Adipocyte (in vitro differentiated cells): Measurements from ENCODE around the gene NHSL2.
A peak's percentile ranks its signal among the peaks of the same experiment; 100 is the strongest.

Experiments
- DNase-seq: peaks from one replicate; pipeline ENCODE4 v3.0.0-alpha.2; 2015; ENCODE audit warnings: low read depth
- H3K27me3 ChIP-seq: replicated peaks from 2 replicates; pipeline ENCODE4 v1.7.0; 2013; ENCODE audit warnings: mild to moderate bottlenecking, low read length, moderate library complexity; ENCODE audit not compliant: control insufficient read depth, insufficient read depth
- H3K36me3 ChIP-seq: 2 replicates; pipeline ENCODE4 v1.7.0; 2013; ENCODE audit warnings: low read length, mild to moderate bottlenecking, moderate library complexity; ENCODE audit not compliant: control insufficient read depth, insufficient read depth, severe bottlenecking
- H3K4me1 ChIP-seq: 2 replicates; pipeline ENCODE4 v1.7.0; 2013; ENCODE audit warnings: mild to moderate bottlenecking, low read length, moderate library complexity; ENCODE audit not compliant: control insufficient read depth, insufficient read depth
- H3K4me3 ChIP-seq: 2 replicates; pipeline ENCODE4 v1.7.0; 2013; ENCODE audit warnings: mild to moderate bottlenecking, low read length, moderate library complexity
- H3K9ac ChIP-seq: 2 replicates; pipeline ENCODE4 v1.7.0; 2013; ENCODE audit warnings: mild to moderate bottlenecking, low read length, moderate library complexity
- H3K9me3 ChIP-seq: 2 replicates; pipeline ENCODE4 v1.7.0; 2013; ENCODE audit warnings: mild to moderate bottlenecking, low read length, moderate library complexity; ENCODE audit not compliant: control insufficient read depth

The NHSL2 gene

GRCh38 chrX:72101597-72102037 is 191.0 kb downstream of the NHSL2 start:
- no peak for DNase-seq
- peaks cover 26% of the 10 kb centered on the region for H3K27me3 ChIP-seq
- H3K4me3 ChIP-seq, result no peak overlapping the region
- no peaks in the 10 kb centered on the region for H3K36me3 ChIP-seq
- no peaks in the 10 kb centered on the region for H3K9me3 ChIP-seq
- no peak overlapping the region for H3K9ac ChIP-seq
- H3K4me1 ChIP-seq, result no peaks in the 10 kb centered on the region

GRCh38 chrX:72102126-72102525 is 191.5 kb downstream of the NHSL2 start:
- no peak overlapping the region for H3K9ac ChIP-seq
- no peaks in the 10 kb centered on the region for H3K9me3 ChIP-seq
- no peaks in the 10 kb centered on the region for H3K4me1 ChIP-seq
- H3K27me3 ChIP-seq, result peaks cover 26% of the 10 kb centered on the region
- H3K4me3 ChIP-seq, result no peak overlapping the region
- H3K36me3 ChIP-seq, result no peaks in the 10 kb centered on the region
- DNase-seq, result no peak

- Histone ChIP-seq H3K36me3 (no peaks in the 10 kb centered on the region), H3K4me3 (no peak overlapping the region), H3K9ac (no peak overlapping the region), H3K27me3 (peaks cover 21% of the 10 kb centered on the region), H3K9me3 (no peaks in the 10 kb centered on the region), H3K4me1 (no peaks in the 10 kb centered on the region)
- no peak for DNase-seq
Observed at GRCh38 chrX:72102760-72103159, 192.1 kb downstream of the NHSL2 start.

- Histone ChIP-seq H3K36me3 (no peaks in the 10 kb centered on the region), H3K4me1 (no peaks in the 10 kb centered on the region), H3K9me3 (peaks cover 2% of the 10 kb centered on the region), H3K9ac (no peak overlapping the region), H3K4me3 (no peak overlapping the region), H3K27me3 (peaks cover 20% of the 10 kb centered on the region)
- DNase-seq, result no peak
Observed at GRCh38 chrX:72105436-72105835, 194.8 kb downstream of the NHSL2 start.

GRCh38 chrX:72107320-72107719 is 196.7 kb downstream of the NHSL2 start:
- H3K9ac ChIP-seq, result no peak overlapping the region
- H3K36me3 ChIP-seq, result no peaks in the 10 kb centered on the region
- no peaks in the 10 kb centered on the region for H3K4me1 ChIP-seq
- peaks cover 2% of the 10 kb centered on the region for H3K9me3 ChIP-seq
- no peak overlapping the region for H3K4me3 ChIP-seq
- H3K27me3 ChIP-seq, result peaks cover 27% of the 10 kb centered on the region
- DNase-seq, result peak; percentile 55

DNA sequence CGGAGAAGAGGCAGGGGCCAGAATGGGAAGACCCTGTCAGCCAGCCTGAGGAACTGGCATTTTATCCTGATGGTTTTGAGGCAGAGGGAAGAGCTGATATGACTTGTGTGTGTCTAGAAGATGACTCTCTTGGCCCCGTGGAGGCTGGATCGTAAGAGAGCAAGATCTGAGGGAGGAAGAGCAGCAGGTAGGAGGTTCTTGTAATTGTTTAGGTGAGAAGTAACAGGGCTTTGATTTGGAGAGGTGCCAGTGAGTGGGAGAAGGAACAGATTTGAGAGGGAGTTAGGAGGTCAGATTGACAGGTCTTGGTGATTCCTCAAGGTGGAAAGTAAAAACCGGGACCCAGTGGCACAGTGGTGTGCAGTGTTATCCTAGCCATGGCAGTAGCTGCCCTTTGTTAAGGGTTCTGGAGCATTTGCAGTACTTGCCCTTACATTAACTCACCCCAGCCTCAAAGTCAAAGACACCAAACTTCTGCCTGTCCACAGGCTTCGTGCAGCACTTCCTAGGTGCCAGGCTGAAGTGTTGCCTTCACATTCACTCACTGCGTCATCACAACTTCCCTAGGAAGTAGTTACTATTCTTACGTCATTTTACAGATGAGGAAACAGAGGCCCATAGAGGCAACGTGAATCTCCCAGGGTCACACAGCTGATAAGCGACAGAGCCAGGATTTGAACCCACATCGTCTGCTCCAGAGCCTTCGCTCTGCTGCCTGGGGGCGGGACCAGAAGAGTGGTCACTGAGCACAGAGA is 197.4 kb downstream of the NHSL2 start:
- H3K27me3 ChIP-seq, result peaks cover 27% of the 10 kb centered on the region
- H3K4me3 ChIP-seq, result no peak overlapping the region
- no peak overlapping the region for H3K9ac ChIP-seq
- no peaks in the 10 kb centered on the region for H3K4me1 ChIP-seq
- no peak for DNase-seq
- H3K36me3 ChIP-seq, result no peaks in the 10 kb centered on the region
- H3K9me3 ChIP-seq, result peaks cover 2% of the 10 kb centered on the region

GRCh38 chrX:72108666-72109065 is 198.0 kb downstream of the NHSL2 start:
- Histone ChIP-seq H3K4me3 (no peak overlapping the region), H3K4me1 (peaks cover 3% of the 10 kb centered on the region), H3K9me3 (peaks cover 2% of the 10 kb centered on the region), H3K27me3 (peaks cover 21% of the 10 kb centered on the region), H3K9ac (no peak overlapping the region), H3K36me3 (no peaks in the 10 kb centered on the region)
- no peak for DNase-seq

- Histone ChIP-seq H3K36me3 (no peaks in the 10 kb centered on the region), H3K9ac (no peak overlapping the region), H3K9me3 (peaks cover 2% of the 10 kb centered on the region), H3K27me3 (peaks cover 18% of the 10 kb centered on the region), H3K4me3 (no peak overlapping the region), H3K4me1 (peaks cover 7% of the 10 kb centered on the region)
- DNase-seq, result no peak
Observed at GRCh38 chrX:72110051-72110875, 199.6 kb downstream of the NHSL2 start.

DNA sequence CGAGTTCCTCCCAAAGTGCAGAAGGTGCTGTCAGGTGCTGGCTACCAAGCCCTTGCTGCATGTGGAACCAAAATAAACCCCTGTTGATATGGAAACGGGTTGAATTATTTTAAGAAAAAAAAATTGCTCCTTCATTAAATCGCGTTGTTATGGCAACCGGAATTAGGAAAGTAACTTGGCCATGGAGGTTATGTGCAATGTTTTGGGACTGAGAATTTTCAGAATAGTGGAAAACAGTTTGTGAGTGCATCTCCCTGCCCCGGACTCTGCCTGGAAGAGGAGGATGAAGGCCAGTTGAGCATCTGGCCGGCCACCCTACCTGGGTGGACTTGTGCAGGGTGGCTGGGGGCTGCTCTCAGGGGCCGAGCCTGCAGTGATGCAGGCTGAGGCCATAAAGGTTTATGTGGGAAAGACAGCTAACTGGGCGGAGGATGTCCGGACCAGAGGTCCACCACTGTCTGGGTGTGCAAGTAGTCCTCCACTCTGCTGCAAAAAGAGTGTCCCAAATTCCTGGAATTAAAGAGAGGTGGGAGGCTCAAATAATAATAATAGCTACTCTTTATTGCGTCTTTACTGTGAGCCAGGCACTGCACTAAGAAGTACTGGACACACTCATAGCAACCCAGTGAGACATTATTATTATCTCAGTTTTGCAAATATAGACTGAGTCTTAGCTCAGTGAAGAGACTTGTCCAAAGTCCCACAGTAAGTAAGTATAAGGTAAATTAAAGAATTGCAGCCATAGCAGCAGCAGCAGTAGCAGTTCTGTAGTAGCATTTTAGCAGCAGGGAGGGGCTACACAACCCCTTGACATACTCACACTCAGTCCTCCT is 200.4 kb downstream of the NHSL2 start:
- peaks cover 7% of the 10 kb centered on the region for H3K4me1 ChIP-seq
- no peak overlapping the region for H3K9ac ChIP-seq
- peaks cover 2% of the 10 kb centered on the region for H3K9me3 ChIP-seq
- H3K36me3 ChIP-seq, result no peaks in the 10 kb centered on the region
- no peak for DNase-seq
- no peak overlapping the region for H3K4me3 ChIP-seq
- H3K27me3 ChIP-seq, result peaks cover 18% of the 10 kb centered on the region

DNA sequence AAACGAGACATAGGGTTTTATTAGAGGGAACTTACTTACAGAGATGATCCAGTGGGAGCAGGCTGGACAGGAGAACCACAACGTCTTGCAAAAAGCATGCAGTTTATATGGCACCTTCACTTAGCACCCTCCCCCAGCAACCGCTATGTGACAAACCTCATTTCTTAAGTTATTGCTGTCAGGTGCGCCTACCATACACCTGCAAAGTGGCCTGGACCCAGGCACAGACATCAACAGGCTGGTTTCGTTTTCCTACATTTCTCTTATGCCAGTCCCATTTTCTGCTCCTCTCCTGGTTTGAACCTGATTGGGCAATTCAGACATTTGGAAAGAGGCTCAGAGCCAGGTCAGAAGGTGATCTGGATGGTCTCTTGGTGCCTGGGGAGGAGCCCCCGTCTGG is 202.8 kb downstream of the NHSL2 start:
- H3K9me3 ChIP-seq, result peaks cover 2% of the 10 kb centered on the region
- peaks cover 7% of the 10 kb centered on the region for H3K4me1 ChIP-seq
- H3K9ac ChIP-seq, result no peak overlapping the region
- H3K27me3 ChIP-seq, result peaks cover 21% of the 10 kb centered on the region
- no peak for DNase-seq
- H3K36me3 ChIP-seq, result no peaks in the 10 kb centered on the region
- H3K4me3 ChIP-seq, result no peak overlapping the region

- H3K4me3 ChIP-seq, result no peak overlapping the region
- no peaks in the 10 kb centered on the region for H3K36me3 ChIP-seq
- peaks cover 7% of the 10 kb centered on the region for H3K4me1 ChIP-seq
- no peak for DNase-seq
- no peak overlapping the region for H3K9ac ChIP-seq
- no peaks in the 10 kb centered on the region for H3K9me3 ChIP-seq
- peaks cover 21% of the 10 kb centered on the region for H3K27me3 ChIP-seq
Observed at GRCh38 chrX:72114306-72114705, 203.7 kb downstream of the NHSL2 start.
